GM20000 (cell line): ENCODE measurements around the gene CD1D.
"Not testable (repeated sequence)": the region's sequence is repeated elsewhere in the genome, so short reads cannot be mapped to it uniquely, and the experiment has no call there.

Source experiments
- DNase-seq: peaks from one replicate; pipeline ENCODE4 v3.0.0; 2012; ENCODE audit warnings: low spot score
- CTCF ChIP-seq: IDR thresholded peaks from 2 replicates; pipeline ENCODE4 v1.5.1; 2012; ENCODE audit warnings: mild to moderate bottlenecking, control low read depth; ENCODE audit errors: extremely low read depth, missing control alignments

Gene CD1D

GRCh38 chr1:158212320-158212719, 31.6 kb downstream of the CD1D start:
- TF ChIP-seq CTCF, result no peak
- no peak for DNase-seq

GRCh38 chr1:158223445-158223844, 42.8 kb downstream of the CD1D start:
- not testable (repeated sequence) for DNase-seq

GRCh38 chr1:158227904-158228623, 47.4 kb downstream of the CD1D start:
- TF ChIP-seq CTCF, result no peak

More at GRCh38 chr1:158227904-158228623, 47.4 kb downstream of the CD1D start:
- DNase-seq, result no peak
